IMR-90 (cell line): ENCODE data around the gene CCN6.

Source experiments
- BHLHE40 ChIP-seq: fragments of 150-350 bp; IDR thresholded peaks from 2 replicates; pipeline ENCODE4 v1.6.1; 2016; ENCODE audit warnings: mild to moderate bottlenecking, low read depth, low read length
- CHD1 ChIP-seq: IDR thresholded peaks from 2 replicates; pipeline ENCODE4 v1.6.1; 2012; ENCODE audit warnings: low read depth, low read length, improper control_type of control experiment
- CTCF ChIP-seq: conservative IDR thresholded peaks from 2 replicates; pipeline ENCODE4 v1.5.1; 2012; ENCODE audit warnings: mild to moderate bottlenecking, low read depth, low read length, improper control_type of control experiment
- FOS ChIP-seq: fragments of 150-350 bp; IDR thresholded peaks from 2 replicates; pipeline ENCODE4 v1.6.1; 2016; ENCODE audit warnings: low read depth, low read length
- MAZ ChIP-seq: IDR thresholded peaks from 2 replicates; pipeline ENCODE4 v1.6.1; 2012; ENCODE audit warnings: low read depth, mild to moderate bottlenecking, low read length, improper control_type of control experiment, moderate library complexity, borderline replicate concordance
- MXI1 ChIP-seq: IDR thresholded peaks from 2 replicates; pipeline ENCODE4 v1.6.1; 2012; ENCODE audit warnings: low read depth, mild to moderate bottlenecking, low read length, moderate library complexity, borderline replicate concordance
- NFE2L2 ChIP-seq: fragments of 150-350 bp; IDR thresholded peaks from 2 replicates; pipeline ENCODE4 v1.6.1; 2016; ENCODE audit warnings: low read depth, mild to moderate bottlenecking, low read length
- POLR2A ChIP-seq: IDR thresholded peaks from 2 replicates; pipeline ENCODE4 v1.6.1; 2012; ENCODE audit warnings: mild to moderate bottlenecking, low read depth, low read length
- RAD21 ChIP-seq: IDR thresholded peaks from 2 replicates; pipeline ENCODE4 v1.6.1; 2012; ENCODE audit warnings: low read length, improper control_type of control experiment
- RCOR1 ChIP-seq: IDR thresholded peaks from 2 replicates; pipeline ENCODE4 v1.6.1; 2012; ENCODE audit warnings: mild to moderate bottlenecking, low read length, improper control_type of control experiment; ENCODE audit not compliant: insufficient replicate concordance
- SMC3 ChIP-seq: fragments of 150-350 bp; IDR thresholded peaks from 2 replicates; pipeline ENCODE4 v1.6.1; 2016; ENCODE audit warnings: low read depth, mild to moderate bottlenecking, antibody characterized with exemption, low read length, moderate library complexity
- USF2 ChIP-seq: fragments of 150-350 bp; IDR thresholded peaks from 2 replicates; pipeline ENCODE4 v1.6.1; 2017; ENCODE audit warnings: mild to moderate bottlenecking, antibody characterized with exemption, low read length, low read depth

- TF ChIP-seq CTCF (no peak), MAZ (no peak), RAD21 (no peak), USF2 (no peak), CHD1 (no peak), SMC3 (no peak), RCOR1 (no peak), POLR2A (no peak), BHLHE40 (no peak), NFE2L2 (no peak), FOS (no peak), MXI1 (no peak)
Observed at GRCh38 chr6:112024464-112024863, 29.4 kb upstream of the CCN6 start.
